VCaP (cell line): ENCODE results near the gene RBMX2.
"Not testable (repeated sequence)": the region's sequence is repeated elsewhere in the genome, so short reads cannot be mapped to it uniquely, and the experiment has no call there.

ENCODE experiments used
- H3K27ac ChIP-seq: fragments of 450-650 bp; 2 replicates; pipeline ENCODE4 v1.5.1; 2017
- CTCF ChIP-seq: fragments of 450-650 bp; conservative IDR thresholded peaks from 2 replicates; pipeline ENCODE4 v1.5.1; 2017; ENCODE audit warnings: mild to moderate bottlenecking, moderate library complexity

RBMX2 gene, protein sequence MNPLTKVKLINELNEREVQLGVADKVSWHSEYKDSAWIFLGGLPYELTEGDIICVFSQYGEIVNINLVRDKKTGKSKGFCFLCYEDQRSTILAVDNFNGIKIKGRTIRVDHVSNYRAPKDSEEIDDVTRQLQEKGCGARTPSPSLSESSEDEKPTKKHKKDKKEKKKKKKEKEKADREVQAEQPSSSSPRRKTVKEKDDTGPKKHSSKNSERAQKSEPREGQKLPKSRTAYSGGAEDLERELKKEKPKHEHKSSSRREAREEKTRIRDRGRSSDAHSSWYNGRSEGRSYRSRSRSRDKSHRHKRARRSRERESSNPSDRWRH

GRCh38 chrX:130401415-130402207 lies at the start of gene RBMX2:
RBMX2 (plus strand) TSS chrX:130401987; CDS start chrX:130402033, 46 bp downstream.
- TF ChIP-seq CTCF: no peak
- H3K27ac ChIP-seq: peak within 1 kb of the TSS; percentile 61

DNA sequence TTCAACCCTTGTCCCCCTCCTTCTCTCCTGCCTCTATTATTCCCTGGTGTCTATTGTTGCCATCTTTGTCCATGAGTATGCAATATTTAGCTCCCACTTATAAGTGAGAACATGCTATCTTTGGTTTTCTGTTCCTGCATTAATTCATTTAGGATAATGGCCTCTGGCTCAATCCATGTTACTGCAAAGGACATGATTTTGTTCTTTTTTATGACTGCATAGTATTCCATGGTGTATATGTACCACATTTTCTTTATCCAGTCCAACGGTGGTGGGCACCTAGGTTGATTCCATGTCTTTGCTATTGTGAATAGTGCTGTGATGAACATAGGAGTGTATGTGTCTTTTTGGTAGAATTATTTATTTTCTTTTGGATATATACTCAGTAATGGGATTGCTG lies 49.7 kb upstream of the RBMX2 start:
- H3K27ac ChIP-seq: not testable (repeated sequence)

DNA sequence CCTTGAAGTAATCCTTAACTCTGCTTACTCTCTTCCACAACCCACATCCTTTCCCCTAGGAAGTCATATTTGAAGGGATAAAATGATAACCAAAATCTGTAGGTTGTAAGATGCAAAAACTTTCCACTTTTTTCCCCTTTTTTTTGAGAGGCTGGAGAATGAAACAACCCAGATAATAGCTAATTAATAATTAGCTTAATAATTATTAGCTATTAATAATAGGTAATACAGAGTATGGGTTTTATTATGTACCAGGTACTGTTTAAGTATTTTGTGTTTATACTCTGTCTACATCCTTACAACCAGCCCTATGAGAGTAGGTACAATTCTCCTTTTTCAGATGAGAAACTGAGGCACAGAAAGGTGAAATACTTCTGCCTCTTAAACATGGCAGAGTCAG lies 25.7 kb upstream of the RBMX2 start:
- H3K27ac ChIP-seq: no peak overlapping the region
- TF ChIP-seq CTCF: no peak

- no peak for TF ChIP-seq CTCF
- H3K27ac ChIP-seq: no peak overlapping the region
Observed at GRCh38 chrX:130378024-130378669, 23.6 kb upstream of the RBMX2 start.

GRCh38 chrX:130385520-130385919 lies 16.3 kb upstream of the RBMX2 start, which contains the start of gene GPR119:
GPR119 (minus strand) TSS chrX:130385674; CDS start chrX:130385447, 227 bp downstream.
- no peak for TF ChIP-seq CTCF

DNA sequence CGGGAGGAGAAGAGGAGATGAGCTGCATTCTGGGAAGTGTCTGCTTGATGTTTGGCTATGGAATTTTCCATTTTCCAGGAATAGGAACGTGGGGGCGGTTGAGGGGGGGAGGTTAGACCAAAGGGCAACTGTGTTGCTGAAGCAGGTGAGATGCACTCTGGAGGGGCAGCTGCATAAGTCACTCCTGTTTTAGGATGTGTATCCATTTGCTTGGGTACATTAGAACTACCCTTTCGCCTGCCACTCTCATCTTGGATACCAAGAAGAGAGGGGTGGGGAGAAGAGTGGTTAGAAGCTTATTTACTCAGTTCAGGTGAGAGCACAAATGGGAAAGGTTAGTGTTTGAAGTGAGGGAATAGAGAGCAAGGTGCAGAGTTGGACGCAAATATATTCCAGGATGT lies 15.4 kb upstream of the RBMX2 start:
- TF ChIP-seq CTCF: no peak
- no peak overlapping the region for H3K27ac ChIP-seq

More at GRCh38 chrX:130385520-130385919, 16.3 kb upstream of the RBMX2 start, which contains the start of gene GPR119:
- no peak within 1 kb of the TSS for H3K27ac ChIP-seq

- TF ChIP-seq CTCF: peak; percentile 85
- H3K27ac ChIP-seq: no peak overlapping the region
Observed at GRCh38 chrX:130393451-130394074, 8.2 kb upstream of the RBMX2 start.
